ENCODE measurements around the gene PTPRU.

GRCh38 chr1:29224356-29224837 lies 11.9 kb upstream of the PTPRU start:
- TF ChIP-seq REST (IDR thresholded peaks at IDR 0.05; ENCODE audit: insufficient read depth in 1 of 2, low read depth in 2 of 2, low read length in 2 of 2) (no peak), TAF1 (IDR thresholded peaks at IDR 0.05; ENCODE audit: borderline replicate concordance, insufficient read depth, low read length) (no peak)
